HEK293T (cell line): ENCODE data around the gene SP110.

ENCODE experiments used
- CTCF ChIA-PET: fragments of 350-600 bp; formaldehyde crosslinking; extraction: SDS; loops from one replicate; lab custom pipeline; 2021; ENCODE audit warnings: antibody characterized with exemption, inconsistent platforms; lab: Yijun Ruan, JAX
- POLR2A ChIA-PET: fragments of 350-600 bp; formaldehyde crosslinking; extraction: SDS; loops from one replicate; lab custom pipeline; 2020; ENCODE audit warnings: antibody characterized with exemption, inconsistent platforms; lab: Yijun Ruan, JAX
- DNase-seq: peaks from one replicate; pipeline ENCODE4 v3.0.0; 2012; ENCODE audit warnings: mixed read lengths; ENCODE audit errors: extremely low spot score
- ARNT ChIP-seq: fragments of 450-650 bp; IDR thresholded peaks from 2 replicates; pipeline ENCODE4 v1.6.1; 2017; ENCODE audit warnings: mild to moderate bottlenecking
- BHLHE40 ChIP-seq: fragments of 450-650 bp; IDR thresholded peaks from 2 replicates; pipeline ENCODE4 v1.6.1; 2016; ENCODE audit warnings: mild to moderate bottlenecking, moderate library complexity, borderline replicate concordance
- CTBP1 ChIP-seq: fragments of 450-650 bp; IDR thresholded peaks from 2 replicates; pipeline ENCODE4 v1.6.1; 2016; ENCODE audit warnings: borderline replicate concordance
- ELF4 ChIP-seq: fragments of 450-650 bp; IDR thresholded peaks from 2 replicates; pipeline ENCODE4 v1.6.1; 2017; ENCODE audit warnings: antibody characterized with exemption
- FOXA1 ChIP-seq: fragments of 450-650 bp; IDR thresholded peaks from 2 replicates; pipeline ENCODE4 v1.6.1; 2016; ENCODE audit warnings: mild to moderate bottlenecking
- FOXK2 ChIP-seq: fragments of 450-650 bp; IDR thresholded peaks from 2 replicates; pipeline ENCODE4 v1.6.1; 2016; ENCODE audit warnings: mild to moderate bottlenecking
- FOXM1 ChIP-seq: fragments of 450-650 bp; IDR thresholded peaks from 2 replicates; pipeline ENCODE4 v1.6.1; 2017; ENCODE audit warnings: mild to moderate bottlenecking, borderline replicate concordance
- HDGF ChIP-seq: fragments of 450-650 bp; IDR thresholded peaks from 2 replicates; pipeline ENCODE4 v1.6.1; 2017; ENCODE audit warnings: antibody characterized with exemption, borderline replicate concordance
- L3MBTL2 ChIP-seq: fragments of 450-650 bp; conservative IDR thresholded peaks from 2 replicates; pipeline ENCODE4 v1.6.1; 2016; ENCODE audit warnings: mild to moderate bottlenecking
- LEF1 ChIP-seq: fragments of 450-650 bp; IDR thresholded peaks from 2 replicates; pipeline ENCODE4 v1.6.1; 2017; ENCODE audit warnings: mild to moderate bottlenecking, borderline replicate concordance
- NFRKB ChIP-seq: fragments of 450-650 bp; IDR thresholded peaks from 2 replicates; pipeline ENCODE4 v1.6.1; 2016; ENCODE audit warnings: mild to moderate bottlenecking, moderate library complexity
- PKNOX1 ChIP-seq: fragments of 450-650 bp; IDR thresholded peaks from 2 replicates; pipeline ENCODE4 v1.6.1; 2016
- SP1 ChIP-seq: fragments of 450-650 bp; IDR thresholded peaks from 2 replicates; pipeline ENCODE4 v1.6.1; 2017
- SUZ12 ChIP-seq: fragments of 450-650 bp; IDR thresholded peaks from 2 replicates; pipeline ENCODE4 v1.6.1; 2016; ENCODE audit warnings: mild to moderate bottlenecking
- TARDBP ChIP-seq: fragments of 450-650 bp; IDR thresholded peaks from 2 replicates; pipeline ENCODE4 v1.6.1; 2016
- ZNF384 ChIP-seq: fragments of 450-650 bp; IDR thresholded peaks from 2 replicates; pipeline ENCODE4 v1.6.1; 2016

The SP110 gene

GRCh38 chr2:230218421-230218820, 1.4 kb downstream of the SP110 start:
- POLR2A ChIA-PET, result no interaction called here
- DNase-seq, result no peak
- no peak for TF ChIP-seq ZNF384
- TF ChIP-seq SP1, result no peak
- no peak for TF ChIP-seq PKNOX1
- no peak for TF ChIP-seq NFRKB
- TF ChIP-seq FOXA1, result no peak
- no peak for TF ChIP-seq ARNT
- no peak for TF ChIP-seq FOXK2
- no peak for TF ChIP-seq SUZ12
- CTCF ChIA-PET, result no interaction called here

GRCh38 chr2:230217424-230217823, 2.4 kb downstream of the SP110 start:
- ChIA-PET CTCF (no interaction called here), POLR2A (no interaction called here)
- no peak for DNase-seq
- TF ChIP-seq ELF4 (no peak), FOXA1 (no peak), SUZ12 (no peak), BHLHE40 (no peak), NFRKB (no peak), PKNOX1 (no peak), ZNF384 (no peak), HDGF (no peak), CTBP1 (no peak), FOXM1 (no peak), L3MBTL2 (no peak), TARDBP (no peak)

- no peak for DNase-seq
- ChIA-PET CTCF (no interaction called here), POLR2A (no interaction called here)
- TF ChIP-seq NFRKB (no peak), FOXA1 (no peak), ZNF384 (no peak), FOXK2 (no peak), TARDBP (no peak), LEF1 (no peak), FOXM1 (no peak)
Observed at GRCh38 chr2:230216489-230216888, 3.3 kb downstream of the SP110 start.

- ChIA-PET CTCF (no interaction called here), POLR2A (no interaction called here)
Observed at GRCh38 chr2:230209422-230210051, 10.2 kb downstream of the SP110 start.

GRCh38 chr2:230208576-230208975, 11.2 kb downstream of the SP110 start:
- TF ChIP-seq FOXM1, result no peak
- no peak for TF ChIP-seq CTBP1
- TF ChIP-seq TARDBP, result no peak
- no peak for TF ChIP-seq BHLHE40
- no peak for TF ChIP-seq NFRKB
- no peak for TF ChIP-seq L3MBTL2
- no peak for TF ChIP-seq SUZ12
- TF ChIP-seq SP1, result no peak
- TF ChIP-seq HDGF, result no peak
- DNase-seq, result no peak
- ChIA-PET CTCF (no interaction called here), POLR2A (no interaction called here)

More at GRCh38 chr2:230209422-230210051, 10.2 kb downstream of the SP110 start:
- TF ChIP-seq LEF1, result no peak
- no peak for TF ChIP-seq FOXM1
- no peak for TF ChIP-seq PKNOX1
- DNase-seq, result no peak

- CTCF ChIA-PET, result no interaction called here
- DNase-seq, result no peak
- POLR2A ChIA-PET, result no interaction called here
- TF ChIP-seq NFRKB, result no peak
- no peak for TF ChIP-seq ZNF384
- no peak for TF ChIP-seq ARNT
- no peak for TF ChIP-seq PKNOX1
- no peak for TF ChIP-seq ELF4
- no peak for TF ChIP-seq FOXA1
- no peak for TF ChIP-seq L3MBTL2
- TF ChIP-seq HDGF, result no peak
- TF ChIP-seq FOXM1, result no peak
- TF ChIP-seq TARDBP, result no peak
- TF ChIP-seq SP1, result no peak
- no peak for TF ChIP-seq FOXK2
- TF ChIP-seq CTBP1, result no peak
- TF ChIP-seq LEF1, result no peak
Observed at GRCh38 chr2:230205721-230206120, 14.1 kb downstream of the SP110 start.
